ENCODE data around the gene KLHL22. TPM values are rescaled to one million over a fixed set of nuclear protein-coding genes. Genes with fewer than 3 reads are reported as not detected.
"Not testable (repeated sequence)": the region's sequence is repeated elsewhere in the genome, so short reads cannot be mapped to it uniquely, and the experiment has no call there.

KLHL22 gene
- polyA plus RNA-seq, 3 donors, result 31.9 to 39.4 (median 38.8) TPM

DNA sequence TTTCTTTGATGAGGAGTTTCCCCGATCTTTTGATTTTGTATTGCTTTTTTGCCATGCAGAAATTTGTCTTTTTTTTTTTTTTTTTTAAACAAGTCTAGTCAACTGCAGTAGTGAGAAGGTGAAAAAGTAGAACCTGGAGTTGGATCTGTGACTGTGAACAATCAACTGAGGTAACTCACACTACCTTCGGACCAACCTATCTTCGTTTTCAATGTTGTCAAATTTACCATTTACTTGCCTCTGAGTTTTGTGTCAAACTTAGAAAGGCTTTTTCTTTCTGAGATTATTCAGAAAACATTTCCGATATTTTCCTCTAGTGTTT is 20.5 kb downstream of the KLHL22 start:
- no peak for DNase-seq

DNA sequence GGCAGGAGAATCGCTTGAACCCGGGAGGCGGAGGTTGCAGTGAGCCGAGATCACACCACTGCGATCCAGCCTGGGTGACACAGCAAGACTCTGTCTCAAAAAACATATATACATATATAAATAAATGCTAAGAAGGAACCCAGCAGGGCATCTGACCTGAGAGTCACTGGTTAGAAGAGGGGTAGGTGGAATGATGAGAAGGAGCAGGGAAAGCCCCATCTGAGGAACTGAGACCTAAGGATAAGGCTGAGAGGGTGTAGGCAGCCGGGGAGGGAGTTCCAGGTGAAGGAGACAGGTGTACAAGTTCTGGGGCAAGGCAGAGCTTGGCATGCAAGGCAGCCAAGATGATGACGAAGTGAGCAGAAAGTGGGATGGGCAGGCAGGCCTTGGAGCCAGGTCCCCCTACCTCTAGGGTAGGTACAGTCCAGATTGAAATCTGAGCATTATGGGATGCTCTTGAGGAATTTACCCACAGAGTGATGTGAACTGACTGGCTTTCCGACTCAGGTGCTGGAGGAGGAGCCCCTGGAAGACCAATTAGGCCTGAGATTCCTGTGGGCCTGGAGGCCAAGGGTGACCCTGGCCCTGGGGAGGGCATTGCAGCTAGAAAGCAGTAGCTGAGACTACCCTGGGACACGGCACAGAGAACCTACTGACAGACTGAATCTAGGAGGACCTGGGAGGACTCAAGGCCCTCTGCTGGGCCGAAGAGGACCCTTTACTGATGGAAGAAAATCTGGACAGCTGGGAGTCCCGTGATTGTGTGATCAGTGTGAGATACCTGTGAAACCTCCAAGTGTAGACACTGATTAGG is 22.8 kb downstream of the KLHL22 start:
- no peak for DNase-seq

DNA sequence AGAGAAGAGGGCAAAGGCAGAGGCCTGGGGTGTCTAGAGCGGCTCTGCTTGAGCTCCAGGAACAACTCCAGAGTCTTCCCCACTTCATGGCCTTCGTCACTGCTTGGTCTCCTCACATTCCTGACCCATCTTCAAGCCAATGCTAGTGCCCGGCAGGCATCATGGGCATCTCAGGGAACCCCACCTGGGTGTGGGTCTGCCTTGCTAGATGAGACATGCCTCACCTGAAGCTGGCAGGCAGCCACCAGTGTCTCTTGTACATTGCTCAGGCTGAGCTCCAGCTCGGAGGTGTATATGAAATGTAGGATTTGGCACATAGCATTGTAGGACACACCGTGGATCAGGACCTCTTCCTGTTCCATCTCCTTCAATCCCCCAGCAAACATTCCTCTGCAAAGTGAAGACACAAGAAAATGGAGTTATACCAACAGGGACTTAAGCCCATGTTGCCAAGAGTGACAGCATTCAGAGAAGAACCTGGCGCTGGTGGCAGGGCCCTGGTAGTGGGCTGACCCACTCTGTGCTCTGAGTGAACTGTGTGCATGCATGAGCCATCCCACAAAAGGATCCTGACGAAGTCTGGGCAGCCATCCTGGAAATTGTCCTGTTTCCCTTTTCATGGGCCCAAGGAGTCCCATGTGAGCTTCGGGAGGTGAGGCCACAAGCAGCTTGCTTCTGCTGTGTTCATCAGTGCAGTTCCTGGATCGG is 24.3 kb downstream of the KLHL22 start:
- no peak for DNase-seq

DNA sequence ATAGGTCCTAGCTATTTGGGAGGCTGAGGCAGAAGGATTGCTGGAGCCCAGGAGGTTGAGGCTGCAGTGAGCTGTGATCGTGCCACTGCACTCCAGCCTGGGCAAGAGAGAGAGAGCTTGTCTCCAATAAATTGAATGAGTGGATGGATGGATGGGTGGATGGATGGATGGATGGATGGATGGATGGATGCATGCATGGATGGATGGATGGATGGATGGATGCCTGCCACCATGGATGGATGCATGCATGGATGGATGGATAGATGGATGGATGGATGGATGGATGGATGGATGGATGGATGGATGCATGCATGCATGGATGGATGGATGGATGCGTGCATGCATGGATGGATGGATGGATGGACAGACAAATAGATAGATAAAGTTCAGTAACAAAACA is 25.1 kb downstream of the KLHL22 start:
- DNase-seq, result not testable (repeated sequence)

DNA sequence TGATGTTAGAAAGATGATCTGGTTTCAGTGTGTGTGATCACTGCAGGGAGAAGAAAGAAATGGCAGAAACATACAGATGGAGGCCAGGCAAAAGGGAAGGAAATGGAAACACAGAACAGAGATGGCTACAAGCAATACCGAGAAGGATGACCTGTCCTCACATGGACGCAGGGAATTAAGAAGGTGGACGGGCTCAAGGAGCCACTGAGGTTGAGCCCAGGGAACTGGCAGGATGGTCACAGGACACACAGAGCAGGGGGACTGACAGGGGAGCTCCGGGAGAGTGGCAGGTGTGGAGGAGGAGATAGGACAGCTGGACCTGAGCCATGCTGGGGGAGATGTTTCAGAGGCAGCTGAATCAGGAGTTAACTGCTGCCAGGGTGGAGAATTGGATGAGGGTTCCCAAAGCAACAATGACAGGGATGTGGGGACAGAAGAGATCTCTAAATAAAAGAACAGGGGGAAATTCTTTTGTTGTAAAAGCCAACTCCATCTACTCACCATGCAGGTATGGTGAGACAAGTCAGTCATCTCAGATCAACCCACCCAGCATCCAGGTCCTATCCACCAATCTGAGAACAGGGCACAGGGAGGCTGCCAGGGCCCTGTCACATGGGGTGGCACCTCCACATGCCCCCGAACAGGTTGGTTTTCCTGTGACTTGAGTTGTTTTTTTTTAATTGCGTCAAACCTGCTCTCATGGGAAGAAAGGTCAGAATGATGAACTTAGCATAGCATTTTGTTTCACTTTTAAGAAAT is 26.3 kb downstream of the KLHL22 start:
- DNase-seq, result no peak

DNA sequence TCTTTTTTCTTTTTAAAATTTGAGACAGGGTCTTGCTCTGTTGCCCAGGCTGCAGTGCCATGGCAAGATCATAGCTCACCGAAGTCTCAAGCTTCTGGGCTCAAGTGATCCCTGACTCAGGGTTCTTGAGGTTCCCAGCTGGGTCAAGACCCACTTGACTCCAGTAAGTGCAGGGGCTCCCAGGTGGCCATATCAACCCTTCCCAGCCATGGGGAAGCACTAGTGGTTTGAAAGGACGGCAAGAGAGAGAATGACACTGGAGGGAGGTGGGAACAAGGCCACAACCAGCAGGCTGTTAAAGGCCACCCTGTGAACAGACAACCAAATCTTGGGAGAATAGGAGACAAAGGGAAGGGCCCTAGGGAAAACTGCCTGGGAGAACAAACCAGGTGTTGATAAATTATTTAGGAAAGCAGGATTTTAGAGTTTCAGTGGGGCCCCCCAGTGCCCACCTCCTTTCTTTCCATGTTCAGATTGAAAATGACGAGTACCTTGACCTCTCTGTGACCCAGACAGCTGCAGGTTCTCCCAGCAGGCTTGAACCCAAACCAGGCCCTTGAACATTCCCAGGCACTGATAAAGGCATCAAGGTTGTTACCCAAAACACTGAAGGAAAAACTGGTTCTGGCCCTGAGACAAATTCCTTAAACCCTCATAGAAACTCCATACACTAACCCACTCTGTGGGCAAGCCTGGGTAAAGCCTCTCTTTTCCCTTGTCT is 28.8 kb downstream of the KLHL22 start:
- no peak for DNase-seq

DNA sequence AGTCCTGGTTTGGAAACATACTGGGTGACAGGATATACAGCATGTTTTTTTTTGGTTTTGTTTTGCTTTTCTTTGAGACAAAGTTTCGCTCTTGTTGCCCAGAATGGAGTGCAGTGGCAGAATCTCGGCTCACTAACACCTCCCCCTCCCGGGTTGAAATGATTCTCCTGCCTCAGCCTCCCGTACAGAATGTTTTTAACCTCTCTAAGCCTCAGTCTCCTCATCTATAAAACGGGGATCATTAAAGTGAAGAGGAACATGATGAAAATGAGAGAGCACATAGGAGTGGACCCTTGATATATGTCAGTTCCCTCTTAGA is 29.9 kb downstream of the KLHL22 start:
- DNase-seq, result no peak

DNA sequence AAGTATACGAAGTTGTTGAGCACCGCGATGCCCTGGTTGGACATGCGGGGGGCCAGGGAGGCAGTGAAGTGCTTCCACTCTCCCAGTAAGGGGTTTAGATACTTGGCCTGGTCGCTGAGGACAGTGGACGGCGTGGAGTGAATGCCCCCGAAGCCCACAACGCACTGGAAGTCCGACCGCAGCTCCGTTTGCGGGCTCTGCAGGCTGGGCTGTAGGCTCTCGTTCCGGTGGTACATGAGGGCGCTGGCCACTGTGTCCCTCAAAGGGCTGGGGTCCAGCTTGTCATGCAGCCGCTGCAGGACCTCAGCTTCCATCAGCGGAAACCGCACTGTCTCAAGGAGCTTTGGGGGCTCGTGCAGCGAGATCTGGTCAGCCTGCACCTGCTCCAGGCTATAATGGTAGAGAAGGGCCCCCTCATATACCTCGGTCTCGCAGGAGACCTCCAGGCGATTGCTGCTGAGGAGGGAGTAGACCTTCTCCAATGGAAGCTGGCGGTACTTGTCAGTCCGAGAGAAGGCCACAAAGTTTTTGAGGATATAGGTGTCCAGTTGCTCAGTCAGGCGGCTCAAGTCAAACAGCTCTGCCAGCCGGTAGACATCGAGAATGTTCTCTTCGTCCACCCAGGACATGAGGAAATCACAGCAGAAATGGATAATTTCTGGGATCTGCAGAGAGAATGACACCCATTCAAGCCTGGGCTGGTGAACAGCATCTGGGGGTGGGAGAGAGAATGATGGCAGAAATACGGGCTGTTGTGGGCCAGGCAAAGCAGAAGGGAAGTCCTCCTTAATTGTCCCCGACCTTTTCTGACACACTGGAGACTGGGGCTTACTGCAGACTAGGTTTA is 30.5 kb downstream of the KLHL22 start:
- no peak for DNase-seq

DNA sequence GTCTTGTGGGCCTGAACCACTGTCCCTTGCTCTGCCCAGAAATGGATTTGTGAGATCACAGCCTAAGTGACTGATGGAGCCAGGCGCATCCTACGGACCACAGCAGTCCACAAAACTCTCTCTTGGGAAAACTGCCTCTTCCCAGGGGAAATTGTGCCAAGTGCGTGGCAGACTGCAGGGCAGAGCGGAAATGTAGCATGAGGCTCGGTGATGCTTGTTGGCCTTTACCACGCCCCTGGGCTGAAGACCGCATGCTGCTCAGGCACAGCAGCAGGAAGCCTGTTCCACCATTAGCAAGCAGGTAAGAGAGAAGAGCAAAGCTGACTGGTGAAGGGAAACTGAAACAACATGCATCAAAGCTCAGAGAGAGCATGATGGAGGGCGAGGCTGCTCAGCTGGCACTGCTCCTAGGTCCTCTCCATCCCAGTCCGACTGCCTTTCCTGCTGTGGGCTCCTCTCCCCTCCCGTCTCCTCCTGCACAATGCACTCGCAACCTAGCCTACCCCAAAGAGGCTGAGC is 31.4 kb downstream of the KLHL22 start:
- DNase-seq, result no peak

DNA sequence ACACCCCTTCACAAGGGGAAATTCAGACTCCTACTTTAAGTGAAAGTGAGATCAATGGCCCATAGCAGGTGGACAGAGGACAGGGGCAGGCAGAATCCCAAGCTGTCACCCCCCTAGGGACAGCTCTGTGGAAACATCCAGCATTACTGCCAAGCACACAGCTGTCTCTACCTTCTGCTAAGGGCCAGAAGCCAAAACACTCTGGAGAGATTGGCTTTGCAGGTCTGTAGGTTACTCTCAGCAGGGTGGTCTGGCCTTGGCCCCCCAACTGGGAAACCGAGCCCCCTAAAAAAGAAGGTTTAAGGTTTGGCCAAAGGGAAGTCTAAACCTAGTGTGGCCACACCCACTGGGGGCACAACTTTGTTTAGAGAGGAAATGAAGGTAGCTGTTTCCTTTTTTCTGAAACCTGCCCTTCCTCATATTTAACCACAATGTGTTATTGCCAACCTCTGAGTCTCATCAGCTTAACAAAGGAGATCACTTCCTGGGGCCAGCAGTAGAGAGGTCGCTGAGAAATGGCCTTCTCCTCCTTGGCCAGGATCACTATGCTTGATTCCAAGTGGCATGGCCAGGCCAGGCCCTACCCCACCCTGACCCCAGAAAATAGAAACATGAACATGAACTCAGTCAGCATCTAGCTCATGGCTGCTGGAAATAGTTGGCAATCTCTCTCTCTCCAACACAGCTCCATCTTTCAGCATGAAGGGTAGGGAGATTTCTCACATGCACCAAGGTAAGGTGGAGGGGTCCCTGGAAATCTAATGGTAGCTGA is 32.1 kb downstream of the KLHL22 start:
- DNase-seq, result no peak

DNA sequence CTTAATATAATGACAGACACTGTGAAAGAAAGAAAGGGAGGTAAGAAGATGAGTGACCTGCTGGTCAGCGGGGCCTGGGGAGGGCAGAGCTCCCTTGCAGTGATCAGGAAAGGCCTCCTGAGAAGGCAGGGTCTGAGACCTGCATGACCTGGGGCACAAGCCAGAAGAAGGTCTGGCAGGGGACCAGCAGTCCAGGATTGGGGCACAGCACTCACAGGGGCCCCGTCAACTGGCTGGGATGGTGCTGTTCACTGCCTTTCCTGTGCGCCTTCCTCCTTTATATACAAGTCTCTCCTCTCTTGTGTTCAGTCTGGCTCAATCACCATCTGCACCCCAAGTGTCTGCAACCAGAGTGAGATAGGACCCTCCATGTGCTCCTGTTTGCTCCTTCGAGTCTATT is 35.7 kb downstream of the KLHL22 start:
- no peak for DNase-seq

DNA sequence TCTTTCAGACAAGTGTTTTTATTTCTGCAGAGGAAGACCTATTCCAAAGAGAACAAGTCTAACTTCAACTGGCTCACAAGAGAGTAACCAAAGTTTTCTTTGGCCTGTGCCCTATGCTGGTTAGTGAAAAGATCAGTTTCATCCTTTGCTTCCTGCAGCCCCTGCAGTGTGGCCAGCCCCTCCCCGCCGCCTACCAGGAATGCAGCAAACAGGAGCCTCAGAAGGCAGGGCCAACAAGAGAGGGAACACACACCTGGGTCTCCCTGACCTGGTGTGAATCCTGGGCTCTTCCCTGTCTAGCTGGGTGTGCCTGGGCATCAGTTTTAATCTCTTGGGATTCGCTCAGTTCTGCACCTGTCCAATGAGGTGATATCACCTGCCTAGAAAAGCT is 36.4 kb downstream of the KLHL22 start:
- no peak for DNase-seq

DNA sequence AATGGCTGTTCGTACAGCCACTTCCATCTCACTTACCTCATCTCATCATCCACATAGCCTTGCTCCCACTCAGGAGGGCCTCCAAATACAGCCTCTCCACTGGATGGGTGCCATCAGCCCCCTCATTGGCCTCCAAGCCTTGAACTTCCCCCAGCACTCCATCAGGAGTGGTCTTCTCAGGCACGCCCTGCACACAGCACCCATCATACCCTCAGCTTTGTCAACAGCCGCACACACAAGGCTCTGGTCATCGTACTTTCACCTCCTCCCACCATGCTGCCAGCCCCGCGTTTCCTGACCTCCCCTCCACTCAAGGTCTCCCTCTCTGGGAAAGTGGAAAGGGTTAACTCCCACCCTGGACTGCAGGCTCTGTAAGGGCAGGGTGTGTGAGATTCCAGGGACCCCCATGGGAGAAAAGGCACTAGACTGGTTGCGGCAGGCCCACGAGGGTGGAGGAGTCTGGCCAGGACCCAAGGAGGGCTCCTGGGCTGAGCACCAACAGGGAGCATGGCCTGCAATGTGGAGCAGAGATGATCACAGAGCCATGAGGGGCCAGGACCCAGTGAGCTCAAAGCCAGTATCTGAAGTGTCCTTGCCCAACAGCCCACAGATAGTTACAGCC is 37.0 kb downstream of the KLHL22 start:
- DNase-seq, result no peak

DNA sequence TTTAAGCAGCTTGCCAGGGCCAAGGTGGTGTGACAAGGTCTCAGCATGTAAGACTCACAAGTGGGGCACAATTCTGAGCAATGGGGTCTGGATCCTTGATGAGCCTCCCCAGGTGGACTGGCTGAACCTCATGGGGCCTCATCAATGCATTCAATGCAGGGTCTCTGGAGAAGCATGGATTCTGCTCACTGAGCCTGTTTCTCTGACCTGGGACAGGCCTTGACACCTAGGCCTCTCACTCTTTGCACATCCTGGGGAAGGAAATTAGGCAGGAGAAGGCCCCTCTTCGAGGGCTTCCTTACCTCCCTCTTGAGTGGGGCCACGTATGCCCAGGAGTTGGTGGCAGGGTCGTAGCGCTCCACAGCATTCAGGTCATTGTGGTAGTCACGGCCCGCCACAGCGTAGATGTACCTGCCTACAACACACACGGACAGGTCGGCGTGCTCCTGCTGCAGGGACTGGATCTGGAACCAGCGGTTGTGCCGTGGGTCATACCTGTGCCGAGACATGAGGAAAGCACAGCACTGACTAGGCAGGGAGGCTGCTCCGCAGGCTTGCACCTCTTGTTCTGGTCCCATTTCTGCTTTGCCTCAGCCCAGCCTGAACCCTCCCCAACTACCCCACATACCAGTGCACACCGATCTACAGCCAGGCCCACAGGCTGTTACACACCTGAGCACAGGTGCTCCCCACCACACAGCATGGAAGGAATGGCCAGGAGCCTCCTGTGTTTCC is 37.9 kb downstream of the KLHL22 start:
- no peak for DNase-seq

DNA sequence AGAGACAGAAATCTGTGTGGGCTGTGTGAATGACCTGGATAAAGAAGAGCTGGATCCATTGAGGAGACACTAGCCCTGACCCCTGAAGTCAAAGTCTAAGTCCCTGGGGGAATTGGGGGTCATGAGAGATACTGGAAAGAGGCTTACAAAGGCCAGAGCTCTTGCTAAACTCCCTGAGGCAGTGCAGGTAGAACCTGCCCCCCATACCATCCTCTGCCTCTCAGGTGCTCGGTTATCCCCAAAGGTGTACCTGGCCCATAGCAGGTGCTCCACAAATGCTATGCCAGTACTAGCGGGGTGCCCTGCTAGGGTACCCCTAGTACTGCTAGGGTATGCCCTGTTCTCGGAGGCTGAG is 38.9 kb downstream of the KLHL22 start:
- no peak for DNase-seq

DNA sequence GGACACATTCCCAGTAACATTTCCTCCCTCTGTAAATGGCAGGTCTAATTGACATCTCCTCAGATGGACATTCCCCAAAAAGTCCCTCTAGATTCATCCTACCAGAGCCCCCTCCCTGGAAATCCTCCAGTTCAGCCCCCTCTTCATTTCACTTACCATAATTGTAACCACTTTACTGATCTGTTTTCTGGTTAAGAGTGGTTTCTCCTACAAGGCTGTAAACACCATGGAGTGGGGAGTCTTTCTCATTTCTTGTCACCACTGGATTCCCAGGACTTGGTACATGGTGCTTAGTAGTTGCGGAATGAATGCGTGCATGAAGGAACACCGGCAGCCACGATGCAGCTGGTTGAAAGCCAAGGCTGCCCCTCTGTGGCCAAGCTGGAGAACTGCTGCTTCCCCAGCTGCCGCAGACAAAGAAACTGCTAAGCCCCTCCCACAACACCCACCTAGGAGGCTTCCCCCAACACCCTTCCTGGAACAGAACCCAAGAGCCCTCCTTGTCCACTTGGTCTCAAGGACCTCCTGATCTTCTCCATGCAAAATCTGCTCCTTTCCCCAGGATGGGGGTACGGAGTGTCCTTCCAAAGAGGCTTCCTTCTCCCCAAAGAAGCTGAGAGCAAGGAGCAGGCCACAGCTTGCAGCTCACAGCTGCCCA is 39.4 kb downstream of the KLHL22 start:
- peak; percentile 77 for DNase-seq

DNA sequence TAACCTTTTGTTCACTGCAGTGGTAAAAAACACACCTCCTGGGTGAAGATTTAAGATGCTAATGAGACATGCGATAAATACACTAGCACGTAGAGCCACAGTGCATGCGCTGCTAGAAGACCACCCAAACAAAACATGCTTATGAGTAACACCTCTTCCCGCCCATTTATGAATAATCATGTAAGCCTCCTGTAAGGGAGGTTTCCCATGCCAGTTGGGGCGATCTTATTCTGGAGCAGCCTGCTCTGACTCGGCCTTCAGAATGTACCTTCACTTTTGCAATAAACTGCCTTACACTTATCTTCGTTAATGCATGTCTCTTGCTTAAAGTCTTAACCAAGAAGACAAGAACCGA is 39.9 kb downstream of the KLHL22 start:
- DNase-seq, result no peak

DNA sequence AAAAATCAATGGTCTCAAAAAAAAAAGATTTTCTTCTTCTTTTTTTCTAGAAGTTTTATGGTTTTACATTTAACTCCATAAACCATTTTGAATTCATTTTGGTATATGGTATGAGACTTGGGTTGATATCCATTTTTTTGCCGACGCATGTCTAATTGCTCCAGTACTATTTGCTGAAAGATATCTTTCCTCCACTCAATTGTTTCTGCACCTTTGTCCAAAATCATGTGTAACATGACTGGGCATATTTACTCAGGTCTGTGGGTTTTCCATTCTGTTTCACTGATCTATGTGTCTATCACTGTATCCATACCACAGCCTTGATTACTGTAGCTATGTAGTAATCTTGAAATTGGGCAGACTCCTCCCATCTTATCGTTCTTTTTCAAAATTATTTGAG is 42.4 kb downstream of the KLHL22 start:
- DNase-seq, result no peak

DNA sequence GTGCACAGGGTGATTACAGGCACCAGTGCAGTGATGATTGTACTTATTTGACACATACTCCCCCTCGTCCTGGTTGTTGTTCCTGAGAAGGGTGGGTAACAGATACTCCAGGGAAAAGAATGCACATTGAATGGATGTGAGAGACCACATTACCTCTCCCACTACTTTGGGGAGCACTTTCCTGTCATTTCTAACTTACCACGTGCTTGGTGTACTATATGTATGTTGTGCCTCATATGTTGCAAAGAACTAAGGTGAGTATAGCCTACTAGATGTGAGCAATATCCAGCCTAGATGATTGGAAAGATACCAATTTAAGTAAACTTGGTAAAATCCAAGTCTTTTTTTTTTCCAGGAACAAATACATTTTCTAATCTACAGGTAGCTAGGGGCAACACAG is 43.7 kb downstream of the KLHL22 start:
- no peak for DNase-seq
